ENCODE results near the gene CALML6. TPM values are rescaled to one million over a fixed set of nuclear protein-coding genes. Genes with fewer than 3 reads are reported as not detected.

CALML6 gene
- total RNA-seq, 1 experiment from 2014 or later: not detected

DNA sequence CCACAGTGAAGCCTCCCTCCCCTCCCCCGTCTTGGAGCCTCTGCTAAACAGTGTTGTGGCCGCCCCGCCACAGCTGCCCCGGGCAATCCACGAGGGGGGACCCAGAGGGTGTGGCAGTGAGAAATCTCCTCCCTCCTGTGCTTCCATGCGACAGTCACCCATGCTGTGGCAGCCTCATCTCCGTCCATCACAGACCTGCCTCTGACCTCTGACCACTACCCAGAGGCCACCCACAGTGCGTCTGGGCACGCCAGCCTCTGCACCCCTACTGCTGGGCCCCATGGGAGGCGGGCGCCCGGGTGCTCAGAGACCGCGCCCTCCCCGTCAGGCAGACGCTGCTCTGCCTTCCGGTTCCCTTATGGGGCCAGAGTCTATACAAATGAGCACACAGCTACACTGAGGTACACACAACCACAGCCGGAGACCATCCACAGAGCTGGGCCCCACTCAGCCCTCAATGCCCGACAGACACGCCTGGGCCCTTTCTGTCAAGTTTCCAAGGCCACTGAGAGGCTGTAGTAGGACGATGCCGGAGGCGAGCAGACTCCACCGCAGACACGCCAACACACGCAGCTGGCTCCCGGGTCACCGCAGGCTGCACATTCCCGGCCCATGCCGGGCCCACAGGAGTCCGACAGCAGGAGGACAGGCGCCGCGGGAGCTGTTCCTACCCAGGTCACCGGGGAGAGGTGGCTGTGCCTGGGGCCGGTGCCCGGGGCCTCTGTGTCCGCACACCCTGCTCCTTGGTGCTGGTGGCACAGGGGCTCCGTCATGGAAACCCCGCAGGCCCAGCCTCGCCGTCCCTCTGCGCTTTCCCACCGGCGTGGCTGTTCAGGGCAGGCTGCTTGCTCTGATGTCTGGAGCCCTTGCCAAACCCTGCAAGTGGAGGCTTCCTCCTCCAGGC lies 27.9 kb downstream of the CALML6 start:
- no peak for DNase-seq (ENCODE audit: low read depth)

DNA sequence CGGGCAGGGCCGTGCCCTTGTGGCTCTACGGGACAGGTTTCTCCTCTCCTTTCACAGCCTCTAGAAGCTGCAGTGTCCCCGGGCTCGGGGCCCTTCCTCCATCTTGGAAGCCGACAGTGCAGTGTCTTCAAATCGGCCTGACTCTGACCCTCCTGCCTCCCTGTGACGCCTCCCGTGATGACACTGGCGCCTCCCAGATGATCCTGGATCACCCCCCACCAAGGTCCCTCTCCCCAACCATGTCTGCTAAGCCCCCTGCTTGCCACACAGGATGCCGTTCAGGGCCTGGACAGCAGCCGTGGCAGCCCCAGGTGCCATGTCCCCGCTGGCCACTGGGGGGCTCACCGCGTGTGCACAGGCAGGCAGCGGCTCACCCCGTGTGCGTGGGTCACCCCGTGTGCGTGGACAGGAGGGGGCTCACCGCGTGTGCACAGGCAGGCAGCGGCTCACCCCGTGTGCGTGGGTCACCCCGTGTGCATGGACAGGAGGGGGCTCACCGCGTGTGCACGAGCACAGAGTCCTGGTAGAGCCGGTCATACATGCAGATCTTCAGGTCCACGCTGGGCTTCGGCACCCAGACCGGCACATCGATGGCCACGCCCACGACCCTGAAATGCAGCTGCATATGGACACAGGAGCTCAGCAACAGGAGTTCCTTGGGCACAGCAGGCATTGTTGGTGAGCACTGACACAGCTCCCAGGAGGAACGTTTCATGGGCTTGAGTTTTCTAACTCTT lies 28.9 kb downstream of the CALML6 start:
- peak; percentile 27 for DNase-seq (ENCODE audit: low read depth)

DNA sequence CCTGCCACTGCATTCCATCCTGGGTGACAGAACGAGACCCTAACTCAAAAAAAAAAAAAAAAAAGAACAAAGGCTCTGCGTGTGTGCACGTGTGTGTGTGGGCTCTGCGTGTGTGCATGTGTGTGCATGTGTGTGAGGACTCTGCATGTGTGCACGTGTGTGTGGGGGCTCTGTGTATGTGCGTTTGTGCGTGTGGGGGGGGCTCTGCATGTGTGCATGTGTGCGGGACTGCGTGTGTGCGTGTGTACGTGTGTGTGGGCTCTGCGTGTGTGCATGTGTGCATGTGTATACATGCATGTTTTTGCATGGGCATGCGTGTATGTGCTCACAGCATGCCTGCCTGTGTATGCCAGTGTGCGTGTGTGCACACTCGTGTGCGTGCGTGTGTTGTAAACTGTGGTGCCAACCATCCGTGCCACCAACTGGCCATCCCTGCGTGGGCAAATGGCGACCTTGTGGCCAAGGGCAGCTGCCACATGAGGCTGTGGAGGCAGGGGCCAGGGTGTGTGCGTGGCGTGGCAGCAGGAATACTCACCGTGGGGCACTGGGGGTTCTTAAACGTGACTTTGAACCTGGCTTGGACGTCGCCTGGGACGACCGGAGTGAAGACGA lies 30.8 kb downstream of the CALML6 start:
- DNase-seq (ENCODE audit: low read depth): no peak

DNA sequence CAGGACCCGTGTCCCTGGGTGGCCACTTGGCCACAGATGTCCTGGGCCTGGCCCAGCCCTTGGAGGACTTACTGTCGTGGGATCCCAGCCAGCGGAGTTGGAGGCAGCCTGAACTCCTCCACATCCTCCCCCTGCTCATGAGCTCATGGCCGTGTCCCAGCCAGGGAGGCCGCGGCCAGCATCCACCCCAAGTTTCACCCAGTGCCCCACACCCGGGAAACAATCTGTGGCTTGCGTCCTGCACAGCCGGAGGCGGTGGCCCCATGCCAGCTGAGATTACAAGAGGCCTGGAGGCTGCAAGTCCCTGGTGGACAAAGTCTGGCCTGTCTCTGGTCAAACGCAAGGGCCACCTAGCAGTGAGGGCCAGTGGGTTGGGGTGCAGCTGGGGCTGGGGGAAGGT lies 31.5 kb downstream of the CALML6 start:
- DNase-seq (ENCODE audit: low read depth): peak; percentile 17

- DNase-seq (ENCODE audit: low read depth): no peak
Measured at GRCh38 chr1:1947493-1947892, 32.4 kb downstream of the CALML6 start.

GRCh38 chr1:1948783-1949182 lies 33.7 kb downstream of the CALML6 start:
- no peak for DNase-seq (ENCODE audit: low read depth)

DNA sequence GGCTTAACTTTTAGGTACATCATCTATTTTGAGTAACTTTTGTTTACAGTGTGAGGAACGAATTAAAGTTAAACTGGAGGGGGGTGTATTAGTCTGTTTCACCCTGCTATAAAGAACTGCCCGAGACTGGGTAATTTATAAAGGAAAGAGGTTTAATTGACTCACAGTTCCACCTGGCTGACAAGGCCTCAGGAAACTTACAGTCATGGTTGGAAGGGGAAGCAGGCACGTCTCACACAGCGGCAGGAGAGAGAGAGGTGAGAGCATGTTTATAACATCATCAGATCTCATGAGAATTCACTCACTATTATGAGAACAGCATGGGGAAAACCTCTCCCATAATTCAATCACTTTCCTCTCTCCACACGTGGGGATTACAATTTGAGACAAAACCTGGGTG lies 35.9 kb downstream of the CALML6 start:
- no peak for DNase-seq (ENCODE audit: low read depth)

- DNase-seq (ENCODE audit: low read depth): no peak
Measured at GRCh38 chr1:1954015-1954414, 39.0 kb downstream of the CALML6 start.

DNA sequence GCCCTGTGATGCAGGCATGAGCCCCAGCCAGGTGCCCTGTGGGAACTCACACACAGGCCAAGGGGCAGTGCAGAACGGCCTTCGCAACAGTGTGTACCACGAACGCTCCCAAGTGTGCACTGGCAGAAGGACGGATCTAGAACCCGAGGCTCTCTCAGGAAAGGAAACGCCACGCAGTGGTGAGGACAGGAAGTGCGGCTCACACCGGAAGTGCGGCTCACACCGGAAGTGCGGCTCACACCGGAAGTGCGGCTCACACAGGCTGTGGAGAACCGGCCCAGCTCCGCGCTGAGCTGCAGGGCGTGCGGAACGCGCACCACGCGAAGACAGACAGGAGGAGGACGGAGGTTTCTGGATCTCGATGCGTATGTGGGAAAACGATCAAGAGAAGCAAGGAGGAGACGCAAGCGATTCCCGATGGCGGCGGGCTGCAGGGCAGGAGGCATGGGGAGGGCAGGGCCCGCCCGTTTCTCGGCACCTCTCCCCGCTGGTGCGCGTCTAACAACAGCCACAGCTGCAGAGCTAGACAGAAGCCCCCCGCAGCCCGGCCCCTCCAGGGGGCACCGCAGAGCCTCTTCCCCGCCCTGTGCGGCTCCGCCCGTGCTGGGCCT lies 39.9 kb downstream of the CALML6 start:
- DNase-seq (ENCODE audit: low read depth): no peak

GRCh38 chr1:1955621-1956094 lies 40.6 kb downstream of the CALML6 start:
- DNase-seq (ENCODE audit: low read depth): no peak

DNA sequence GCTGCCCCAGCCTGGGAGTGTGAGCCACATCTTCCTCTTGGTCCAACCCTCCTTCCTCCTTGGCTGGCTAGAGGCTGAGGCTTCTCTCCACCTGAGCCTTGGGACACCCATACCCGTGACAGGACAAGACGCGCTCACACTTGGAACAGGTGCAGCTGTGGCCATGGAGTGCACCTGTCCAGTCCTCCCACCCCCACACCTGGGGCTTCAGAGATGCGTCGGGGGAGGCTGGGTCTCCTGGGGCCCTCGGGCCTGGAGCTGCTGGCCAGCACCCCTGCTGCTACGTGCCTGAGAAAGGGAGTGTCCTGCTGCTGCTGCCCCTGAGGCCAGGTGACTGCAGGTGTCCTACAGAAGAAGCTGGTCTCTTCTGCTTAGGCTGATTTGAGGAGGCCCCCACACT lies 41.0 kb downstream of the CALML6 start:
- no peak for DNase-seq (ENCODE audit: low read depth)

- DNase-seq (ENCODE audit: low read depth): no peak
Measured at GRCh38 chr1:1956586-1957532, 41.8 kb downstream of the CALML6 start.

DNA sequence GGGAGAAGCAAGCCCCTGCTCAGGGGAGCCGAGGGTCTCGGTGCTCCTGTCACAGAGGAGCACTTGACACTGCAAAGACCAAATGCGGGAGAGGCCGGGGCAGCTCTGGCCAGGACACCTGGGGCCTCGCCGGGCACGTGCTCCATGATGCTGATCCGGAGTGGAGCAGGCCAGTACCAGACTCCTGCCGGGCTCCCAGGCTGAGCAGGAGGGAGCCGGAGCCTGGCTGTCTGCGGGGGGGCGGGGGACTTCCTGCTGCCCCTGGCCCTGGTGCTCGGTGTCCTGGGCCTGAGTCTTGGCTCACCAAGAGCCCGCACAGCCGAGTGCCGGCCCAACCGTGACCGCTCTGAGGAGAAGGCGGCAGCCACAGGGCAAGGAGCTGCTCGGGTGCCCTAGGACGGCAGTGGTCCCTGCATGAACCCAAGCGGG lies 42.5 kb downstream of the CALML6 start:
- DNase-seq (ENCODE audit: low read depth): no peak

GRCh38 chr1:1958071-1958541 lies 43.0 kb downstream of the CALML6 start:
- no peak for DNase-seq (ENCODE audit: low read depth)

- DNase-seq (ENCODE audit: low read depth): no peak
Measured at GRCh38 chr1:1959459-1959839, 44.4 kb downstream of the CALML6 start.

GRCh38 chr1:1959840-1960479 lies 44.9 kb downstream of the CALML6 start:
- peak; percentile 41 for DNase-seq (ENCODE audit: low read depth)

DNA sequence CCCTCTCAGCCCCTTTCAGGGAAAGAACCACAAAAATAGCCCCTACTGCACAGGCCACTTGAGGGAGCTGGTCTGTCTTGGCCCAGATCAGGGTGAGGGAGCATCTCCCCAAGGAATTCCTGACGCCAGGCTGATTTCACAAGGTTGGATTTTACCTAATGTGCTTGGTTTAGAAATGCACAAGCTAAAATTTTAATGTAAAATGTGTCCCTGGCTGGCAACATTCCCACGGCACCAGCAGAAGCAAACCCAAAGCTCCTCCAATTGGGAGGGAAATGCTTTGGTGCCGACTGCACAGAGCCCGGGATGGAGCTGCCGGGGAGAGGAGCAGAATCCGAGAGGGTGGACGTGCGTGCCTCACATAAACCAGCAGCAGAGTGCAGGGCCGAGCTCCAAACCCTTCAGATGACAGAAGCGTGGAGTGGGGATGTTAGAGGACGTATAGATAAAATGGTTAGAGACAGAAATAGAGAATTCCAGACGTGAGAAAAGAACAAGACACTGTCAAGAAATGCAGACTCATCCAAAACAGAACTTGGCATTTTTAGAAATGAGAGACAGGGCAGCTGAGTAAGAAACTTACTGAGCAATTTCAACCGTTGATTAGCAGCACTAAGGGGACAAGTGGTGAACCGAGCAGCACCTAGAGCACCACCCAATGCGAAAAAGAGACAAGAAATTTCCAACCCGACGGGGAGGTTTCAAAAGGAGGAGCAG lies 45.6 kb downstream of the CALML6 start:
- no peak for DNase-seq (ENCODE audit: low read depth)

- no peak for DNase-seq (ENCODE audit: low read depth)
Measured at GRCh38 chr1:1962752-1963151, 47.7 kb downstream of the CALML6 start.

GRCh38 chr1:1963570-1963969 lies 48.5 kb downstream of the CALML6 start:
- DNase-seq (ENCODE audit: low read depth): no peak

DNA sequence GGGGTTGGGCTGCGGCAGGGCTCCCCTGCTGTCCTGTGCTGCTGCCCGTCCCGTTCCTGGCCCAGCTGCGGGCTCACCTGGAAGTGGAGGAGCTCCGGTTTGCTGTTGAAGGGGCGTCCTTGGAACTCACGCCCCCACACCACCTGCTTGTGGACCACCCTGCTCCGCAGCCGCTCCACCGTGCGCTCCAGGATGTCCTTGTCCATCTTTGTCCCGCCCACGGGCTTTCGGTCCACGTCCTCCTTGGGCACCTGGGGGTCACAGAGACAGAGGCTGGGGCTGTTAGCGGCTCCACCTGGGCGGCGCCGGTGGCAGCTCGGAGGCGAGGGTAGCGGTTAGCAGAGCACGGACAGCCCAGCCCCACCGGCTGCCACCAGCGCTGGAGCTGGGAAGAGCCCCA lies 49.8 kb downstream of the CALML6 start:
- DNase-seq (ENCODE audit: low read depth): no peak

Data from RPMI7951 (cell line).